NCI-H774 (cell line): ENCODE measurements around the gene LTV1.

Source experiments
- DNase-seq: peaks from one replicate; lab custom pipeline; 2025; lab: John Stamatoyannopoulos, UW

Gene LTV1

DNA sequence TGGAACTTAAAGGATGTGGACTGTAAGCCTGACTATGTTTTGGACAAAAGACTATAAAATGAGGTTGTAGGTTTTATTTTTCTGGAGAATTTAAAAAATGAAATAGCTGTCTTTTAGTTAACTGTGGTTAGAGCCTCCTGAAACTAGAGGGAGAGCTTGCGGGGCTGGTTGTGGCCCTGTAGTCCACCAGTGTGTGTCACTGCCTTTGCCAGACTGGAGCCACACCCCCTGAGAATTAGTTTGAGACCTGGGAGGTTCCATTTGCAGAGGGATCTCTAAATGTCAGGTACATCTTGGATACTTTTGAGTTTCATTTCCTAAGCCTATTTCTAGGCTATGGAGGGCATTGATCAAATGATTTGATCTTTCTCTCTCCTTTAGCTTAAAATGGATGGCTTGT lies 42.0 kb downstream of the LTV1 start:
- no peak for DNase-seq

DNA sequence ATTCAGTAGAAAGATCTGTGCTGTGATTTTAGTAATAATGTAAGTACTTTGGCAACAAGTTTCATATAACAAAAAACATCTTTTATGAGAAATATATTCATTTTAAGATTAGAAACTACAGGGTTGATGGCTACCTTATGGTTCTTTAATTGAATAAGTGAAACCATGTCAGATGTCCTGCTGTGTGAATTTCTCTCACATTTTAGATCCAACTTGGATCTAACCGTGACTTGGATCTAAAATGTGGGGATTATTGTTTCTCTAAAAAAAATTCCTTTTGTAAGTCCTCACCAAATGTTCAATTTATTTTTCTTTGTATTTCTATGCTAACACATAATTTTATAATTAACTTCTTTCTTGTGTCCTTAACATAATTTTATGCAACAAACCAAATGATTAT lies 51.5 kb downstream of the LTV1 start:
- DNase-seq: no peak

DNA sequence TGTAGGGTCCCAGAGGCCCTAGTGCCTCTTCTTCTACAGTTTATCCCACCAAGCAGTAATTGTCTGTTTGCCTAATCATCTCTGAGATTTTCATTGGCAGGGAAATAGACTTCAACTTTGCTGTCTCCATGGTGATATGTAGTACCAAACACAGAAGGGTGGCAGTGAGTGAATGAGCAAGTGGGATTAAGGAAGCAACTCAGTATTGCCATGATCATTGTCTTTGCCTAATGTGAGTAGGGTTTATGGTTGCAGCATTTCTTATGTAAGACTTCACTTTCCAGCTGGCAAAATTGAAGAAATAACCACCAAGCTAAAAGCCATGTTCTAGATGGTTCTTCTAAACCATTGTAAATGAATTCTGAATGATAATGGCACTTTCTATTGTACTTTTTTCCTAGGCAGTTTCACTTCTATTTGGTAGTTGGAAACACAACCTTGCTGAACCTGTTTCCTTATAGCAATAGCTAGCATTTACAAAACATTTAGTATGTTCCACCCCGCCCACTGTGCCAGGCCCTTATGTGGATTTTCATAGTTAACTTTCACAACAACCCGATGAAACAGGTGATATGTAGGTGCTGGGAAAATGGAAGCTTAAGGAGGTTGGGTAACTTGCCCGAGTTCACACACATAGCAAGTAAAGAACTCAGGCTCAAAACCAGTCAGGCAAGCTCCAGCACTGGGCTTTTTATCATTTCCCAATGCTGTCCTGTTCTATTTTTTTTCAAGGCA lies 53.2 kb downstream of the LTV1 start:
- no peak for DNase-seq

GRCh38 chr6:143900358-143900757 lies 57.2 kb downstream of the LTV1 start:
- no peak for DNase-seq

DNA sequence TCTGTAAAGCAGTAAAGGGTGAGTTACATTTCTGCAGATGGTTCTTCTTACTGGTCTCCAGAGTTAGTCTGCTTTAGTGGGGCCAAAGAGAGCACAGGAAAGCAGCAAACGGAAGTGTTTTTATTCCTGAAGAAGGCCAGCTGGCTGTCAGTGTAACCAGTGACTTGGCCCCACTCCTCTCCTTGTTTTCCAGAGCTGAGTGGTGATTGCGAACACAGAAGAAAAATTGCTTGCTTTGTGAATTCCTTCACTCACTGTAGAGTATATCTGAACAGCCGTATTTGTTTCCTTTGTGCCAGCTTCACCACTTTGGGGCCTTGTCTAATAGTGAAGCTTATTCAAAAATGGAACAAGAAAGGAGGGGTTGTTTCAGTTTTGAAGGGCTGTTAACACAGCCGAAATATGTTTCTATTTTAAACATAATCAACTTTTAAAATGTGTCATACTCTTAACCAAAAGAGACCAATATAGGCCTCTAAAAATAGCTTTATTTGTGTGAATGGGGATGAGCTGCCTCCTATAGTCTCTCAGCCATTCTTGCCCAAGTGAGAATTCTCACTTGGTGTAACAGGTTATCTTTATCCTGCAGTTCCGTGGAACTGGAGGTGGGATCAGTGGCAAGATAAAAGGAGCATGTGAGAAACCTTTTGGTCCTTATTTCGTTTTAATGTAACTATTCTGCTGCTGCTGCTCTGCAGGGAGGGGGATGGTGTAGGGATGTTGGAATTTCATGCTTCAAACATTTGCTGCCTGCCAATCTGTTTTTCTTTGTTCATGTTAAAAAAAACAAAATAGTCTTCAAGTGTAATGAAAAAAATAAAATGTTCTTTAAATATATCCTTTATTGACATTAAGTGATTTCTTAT lies 59.0 kb downstream of the LTV1 start:
- no peak for DNase-seq

GRCh38 chr6:143902827-143903226 lies 59.7 kb downstream of the LTV1 start:
- no peak for DNase-seq

- DNase-seq: no peak
Observed at GRCh38 chr6:143911028-143911427, 67.9 kb downstream of the LTV1 start.

DNA sequence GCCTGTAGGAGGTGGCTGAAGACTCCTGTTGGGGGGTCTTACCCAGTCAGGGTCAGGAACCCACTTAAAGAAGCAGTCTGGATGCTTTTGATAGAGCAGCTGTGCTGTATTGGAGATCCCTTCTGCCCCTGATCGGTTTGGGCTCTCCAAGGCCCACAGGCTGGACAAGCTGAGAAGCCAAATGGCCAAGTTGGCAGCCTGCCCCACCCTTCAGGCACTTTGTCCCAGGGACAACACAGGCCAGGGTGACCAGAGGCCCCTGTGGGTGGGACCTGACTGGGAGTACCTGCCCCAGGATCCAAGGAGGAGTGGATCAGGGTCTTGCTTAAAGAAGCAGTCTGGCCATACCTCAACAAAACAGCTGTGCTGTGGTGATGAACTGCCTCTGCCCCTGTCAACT lies 69.5 kb downstream of the LTV1 start:
- no peak for DNase-seq
